ENCODE data around the gene APBB1IP.

DNA sequence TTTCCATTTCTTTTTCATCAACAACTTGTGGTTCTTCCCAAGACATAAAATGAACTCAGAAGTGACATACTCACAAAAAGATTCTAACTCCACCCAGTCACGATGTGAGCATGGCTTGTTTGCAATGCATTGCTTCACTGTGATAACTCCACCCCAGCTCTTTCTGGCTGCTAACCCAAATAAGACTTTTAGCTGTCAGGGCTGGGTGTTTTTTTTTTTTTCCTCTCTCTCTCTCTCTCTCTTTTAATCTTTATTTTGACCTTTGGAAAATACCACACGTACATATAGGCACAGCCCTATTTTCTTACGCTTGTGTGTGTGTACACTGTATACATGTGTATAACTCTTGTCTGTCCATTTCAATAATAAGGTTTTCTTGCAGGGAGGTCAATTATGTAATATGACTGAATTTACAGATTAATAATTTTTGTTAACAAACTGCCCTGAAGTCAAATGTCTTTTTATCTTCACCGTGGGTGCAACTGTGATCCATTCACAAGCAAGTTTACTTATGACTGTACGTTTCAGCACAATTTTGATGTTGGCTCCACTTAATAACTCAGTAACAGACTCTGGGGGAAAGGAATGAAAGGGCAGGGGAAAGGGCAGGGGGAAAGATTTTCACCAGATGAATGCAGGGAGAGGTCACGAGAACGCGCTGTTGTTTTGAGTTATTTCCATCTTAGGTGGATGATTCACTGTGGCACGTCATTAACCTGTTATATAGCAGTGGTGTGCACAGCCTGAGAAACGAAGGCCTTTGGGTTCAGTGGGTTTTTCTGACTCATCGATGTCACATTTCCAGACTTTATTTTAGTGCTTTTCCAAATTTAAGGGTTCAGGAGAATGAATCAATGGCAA, 49.1 kb downstream of the APBB1IP start:
- TF ChIP-seq, protein P1, sequence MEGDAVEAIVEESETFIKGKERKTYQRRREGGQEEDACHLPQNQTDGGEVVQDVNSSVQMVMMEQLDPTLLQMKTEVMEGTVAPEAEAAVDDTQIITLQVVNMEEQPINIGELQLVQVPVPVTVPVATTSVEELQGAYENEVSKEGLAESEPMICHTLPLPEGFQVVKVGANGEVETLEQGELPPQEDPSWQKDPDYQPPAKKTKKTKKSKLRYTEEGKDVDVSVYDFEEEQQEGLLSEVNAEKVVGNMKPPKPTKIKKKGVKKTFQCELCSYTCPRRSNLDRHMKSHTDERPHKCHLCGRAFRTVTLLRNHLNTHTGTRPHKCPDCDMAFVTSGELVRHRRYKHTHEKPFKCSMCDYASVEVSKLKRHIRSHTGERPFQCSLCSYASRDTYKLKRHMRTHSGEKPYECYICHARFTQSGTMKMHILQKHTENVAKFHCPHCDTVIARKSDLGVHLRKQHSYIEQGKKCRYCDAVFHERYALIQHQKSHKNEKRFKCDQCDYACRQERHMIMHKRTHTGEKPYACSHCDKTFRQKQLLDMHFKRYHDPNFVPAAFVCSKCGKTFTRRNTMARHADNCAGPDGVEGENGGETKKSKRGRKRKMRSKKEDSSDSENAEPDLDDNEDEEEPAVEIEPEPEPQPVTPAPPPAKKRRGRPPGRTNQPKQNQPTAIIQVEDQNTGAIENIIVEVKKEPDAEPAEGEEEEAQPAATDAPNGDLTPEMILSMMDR (IDR thresholded peaks at IDR 0.05; ENCODE audit: low read depth, low read length, poor library complexity, severe bottlenecking): no peak
- no peak for TF ChIP-seq EZH2phosphoT487 (IDR thresholded peaks at IDR 0.05; ENCODE audit: borderline replicate concordance, low read length)

Data from DOHH2 (cell line).